ENCODE results near the gene EPS15. TPM values are rescaled to one million over a fixed set of nuclear protein-coding genes. Genes with fewer than 3 reads are reported as not detected.

The EPS15 gene
- total and polyA plus RNA-seq, 12 donors: 12.4 to 81.4 (median 63.0) TPM

- Histone ChIP-seq H3K36me3 (peaks cover 0 to 61% (median 19%) of the 10 kb centered on the region in 9 donors), H3K4me1 (peaks cover 0 to 35% (median 22%) of the 10 kb centered on the region in 9 donors), H3K27me3 (no peaks in the 10 kb centered on the region), H3K9me3 (peaks cover 0 to 10% (median 5%) of the 10 kb centered on the region in 11 donors), H3K4me3 (no peak overlapping the region), H3K27ac (no peak overlapping the region)
- ATAC-seq (no peak), DNase-seq (no peak)
- intact Hi-C loops (cut with DNase I): loop anchor here in 4 of 10 donors (10.0 kb wide), 2 partner anchors 87 to 97 kb away; partner anchors contain the start of gene EPS15 (in 3 of the 4)
- TF ChIP-seq, protein P1, sequence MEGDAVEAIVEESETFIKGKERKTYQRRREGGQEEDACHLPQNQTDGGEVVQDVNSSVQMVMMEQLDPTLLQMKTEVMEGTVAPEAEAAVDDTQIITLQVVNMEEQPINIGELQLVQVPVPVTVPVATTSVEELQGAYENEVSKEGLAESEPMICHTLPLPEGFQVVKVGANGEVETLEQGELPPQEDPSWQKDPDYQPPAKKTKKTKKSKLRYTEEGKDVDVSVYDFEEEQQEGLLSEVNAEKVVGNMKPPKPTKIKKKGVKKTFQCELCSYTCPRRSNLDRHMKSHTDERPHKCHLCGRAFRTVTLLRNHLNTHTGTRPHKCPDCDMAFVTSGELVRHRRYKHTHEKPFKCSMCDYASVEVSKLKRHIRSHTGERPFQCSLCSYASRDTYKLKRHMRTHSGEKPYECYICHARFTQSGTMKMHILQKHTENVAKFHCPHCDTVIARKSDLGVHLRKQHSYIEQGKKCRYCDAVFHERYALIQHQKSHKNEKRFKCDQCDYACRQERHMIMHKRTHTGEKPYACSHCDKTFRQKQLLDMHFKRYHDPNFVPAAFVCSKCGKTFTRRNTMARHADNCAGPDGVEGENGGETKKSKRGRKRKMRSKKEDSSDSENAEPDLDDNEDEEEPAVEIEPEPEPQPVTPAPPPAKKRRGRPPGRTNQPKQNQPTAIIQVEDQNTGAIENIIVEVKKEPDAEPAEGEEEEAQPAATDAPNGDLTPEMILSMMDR (IDR thresholded peaks at IDR 0.05): no peak
- 100% methylated on average over 1 of the region's 1 CpG for WGBS, 2 donors
Observed at GRCh38 chr1:51427438-51427837, 91.6 kb downstream of the EPS15 start.

DNA sequence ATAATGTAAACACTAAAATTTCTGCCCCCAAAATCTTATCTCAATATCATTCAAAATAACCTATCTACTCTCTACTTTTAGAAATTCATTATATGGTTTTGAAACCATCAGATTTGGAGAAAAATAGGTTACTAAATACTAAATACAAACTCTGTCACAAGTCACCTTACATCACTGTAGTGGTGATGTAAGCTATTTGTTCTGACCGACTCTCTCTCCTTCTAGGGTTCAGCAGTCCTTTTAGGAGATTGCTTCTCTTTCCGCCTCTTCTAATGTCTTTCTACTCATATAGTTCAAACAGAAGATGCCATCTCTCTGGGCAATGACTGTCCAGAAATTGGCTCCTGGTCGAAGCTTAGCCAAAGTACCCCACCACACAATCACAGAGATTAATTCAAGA is 93.1 kb downstream of the EPS15 start:
- Histone ChIP-seq H3K27ac (no peak overlapping the region), H3K4me3 (no peak overlapping the region), H3K27me3 (no peaks in the 10 kb centered on the region), H3K36me3 (peaks cover 0 to 56% (median 19%) of the 10 kb centered on the region in 9 donors), H3K4me1 (peaks cover 0 to 48% (median 33%) of the 10 kb centered on the region in 9 donors), H3K9me3 (peaks cover 0 to 10% (median 5%) of the 10 kb centered on the region in 11 donors)
- 63 to 76% methylated on average over 3 of the region's 3 CpGs for WGBS, 2 donors
- TF ChIP-seq, protein P1 (IDR thresholded peaks at IDR 0.05): no peak
- intact Hi-C loops (cut with DNase I): loop anchor here in 4 of 10 donors (10.0 kb wide), 2 partner anchors 89 to 99 kb away; partner anchors contain the start of gene EPS15 (in 3 of the 4)
- ATAC-seq: no peak
- DNase-seq: no peak

DNA sequence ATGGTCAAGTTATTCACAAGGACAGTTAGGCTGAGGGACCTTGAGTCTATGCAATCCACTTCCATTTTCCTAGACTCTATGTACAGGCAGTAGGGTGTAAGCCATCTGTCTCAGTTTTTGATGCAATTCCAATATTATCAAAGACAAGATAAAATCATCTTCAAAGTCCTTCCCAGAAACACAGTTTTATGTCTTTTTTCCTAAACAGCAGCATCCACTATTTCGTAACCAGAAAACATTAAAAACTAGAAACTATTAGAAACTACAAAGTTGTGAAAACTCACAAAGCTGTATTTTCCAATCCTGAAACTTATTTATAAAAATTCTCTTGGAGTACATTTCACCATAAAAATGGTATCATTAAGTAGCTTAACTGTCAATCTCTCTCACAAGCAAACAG is 93.8 kb downstream of the EPS15 start:
- TF ChIP-seq, protein P1 (IDR thresholded peaks at IDR 0.05): no peak
- peaks cover 0 to 10% (median 5%) of the 10 kb centered on the region in 11 donors for H3K9me3 ChIP-seq
- H3K27ac ChIP-seq: peak overlapping the region in 3 of 10 donors; percentile 45 to 84 (median 75)
- intact Hi-C loops (cut with DNase I): loop anchor here in 4 of 10 donors (10.0 kb wide), 2 partner anchors 90 to 100 kb away; partner anchors contain the start of gene EPS15 (in 3 of the 4)
- peaks cover 0 to 59% (median 19%) of the 10 kb centered on the region in 9 donors for H3K36me3 ChIP-seq
- ATAC-seq (no peak), DNase-seq (no peak)
- H3K27me3 ChIP-seq: no peaks in the 10 kb centered on the region
- H3K4me3 ChIP-seq: no peak overlapping the region
- WGBS, 2 donors: 97 to 100% methylated on average over 1 of the region's 1 CpG
- peaks cover 0 to 50% (median 33%) of the 10 kb centered on the region in 9 donors for H3K4me1 ChIP-seq

GRCh38 chr1:51423073-51423821 is 95.8 kb downstream of the EPS15 start:
- peak; percentile 71 to 89 (median 77) for ATAC-seq
- Histone ChIP-seq H3K36me3 (peaks cover 0 to 61% (median 10%) of the 10 kb centered on the region in 9 donors), H3K9me3 (peaks cover 0 to 9% (median 5%) of the 10 kb centered on the region in 11 donors), H3K4me1 (peaks cover 0 to 66% (median 25%) of the 10 kb centered on the region in 9 donors), H3K27me3 (no peaks in the 10 kb centered on the region), H3K27ac (peak overlapping the region; percentile 5 to 84 (median 72)), H3K4me3 (peak overlapping the region in 6 of 10 donors; percentile 5 to 48 (median 30))
- peak in 1 of 2 donors; percentile 37 for DNase-seq
- WGBS, 2 donors: 27 to 35% methylated on average over 7 of the region's 7 CpGs
- TF ChIP-seq, protein P1 (IDR thresholded peaks at IDR 0.05): no peak
- intact Hi-C loops (cut with DNase I): loop anchor here in 6 of 10 donors (5.0 to 10.0 kb wide), 3 partner anchors 92 to 102 kb away; partner anchors contain the start of gene EPS15 (in 5 of the 6)

All from heart right ventricle (tissue), 16 donors.